H7 (cell line): ENCODE results near the gene COL7A1. TPM values are rescaled to one million over a fixed set of nuclear protein-coding genes. Genes with fewer than 3 reads are reported as not detected.
A peak's percentile ranks its signal among the peaks of the same experiment; 100 is the strongest.

Experiments
- DNase-seq: peaks from one replicate; pipeline ENCODE4 v3.0.0; 2012
- H3K27me3 ChIP-seq: 2 replicates; pipeline ENCODE4 v1.6.0; 2011; ENCODE audit warnings: mild to moderate bottlenecking, low read length; ENCODE audit not compliant: control insufficient read depth, insufficient read depth
- H3K36me3 ChIP-seq: replicated peaks from 2 replicates; pipeline ENCODE4 v1.5.1; 2011; ENCODE audit warnings: low read length; ENCODE audit not compliant: control insufficient read depth, insufficient read depth
- H3K4me3 ChIP-seq: 2 replicates; pipeline ENCODE4 v1.5.1; 2011; ENCODE audit warnings: low read depth, mild to moderate bottlenecking, control low read depth, low read length, moderate library complexity; ENCODE audit not compliant: insufficient read depth
- total RNA-seq: library from RNA; depleted of rRNA; stranded (reverse); fragments of >200 nt; shearing (Covaris generic); gene quantifications from 2 replicates; pipeline ENCODE4 v1.2.3, GENCODE V29; 2014

COL7A1 gene
- total RNA-seq, 1 experiment from 2014 or later: 19.4 TPM

GRCh38 chr3:48600711-48601621, 5.8 kb upstream of the COL7A1 start:
- no peak overlapping the region for H3K4me3 ChIP-seq
- no peaks in the 10 kb centered on the region for H3K27me3 ChIP-seq
- DNase-seq: no peak
- peaks cover 67% of the 10 kb centered on the region for H3K36me3 ChIP-seq

- peaks cover 4% of the 10 kb centered on the region for H3K27me3 ChIP-seq
- peaks cover 54% of the 10 kb centered on the region for H3K36me3 ChIP-seq
- H3K4me3 ChIP-seq: no peak overlapping the region
- no peak for DNase-seq
Observed at GRCh38 chr3:48599509-48600285, 4.6 kb upstream of the COL7A1 start.

- peaks cover 48% of the 10 kb centered on the region for H3K36me3 ChIP-seq
- no peak overlapping the region for H3K4me3 ChIP-seq
- no peak for DNase-seq
- peaks cover 7% of the 10 kb centered on the region for H3K27me3 ChIP-seq
Observed at GRCh38 chr3:48599077-48599501, 4.0 kb upstream of the COL7A1 start.

GRCh38 chr3:48598323-48599076, 3.4 kb upstream of the COL7A1 start:
- no peak overlapping the region for H3K4me3 ChIP-seq
- peaks cover 7% of the 10 kb centered on the region for H3K27me3 ChIP-seq
- H3K36me3 ChIP-seq: peaks cover 42% of the 10 kb centered on the region
- DNase-seq: no peak

- peaks cover 32% of the 10 kb centered on the region for H3K36me3 ChIP-seq
- DNase-seq: no peak
- H3K4me3 ChIP-seq: no peak overlapping the region
- H3K27me3 ChIP-seq: peaks cover 7% of the 10 kb centered on the region
Observed at GRCh38 chr3:48597408-48597800, 2.3 kb upstream of the COL7A1 start.

- DNase-seq: no peak
- Histone ChIP-seq H3K27me3 (peaks cover 7% of the 10 kb centered on the region), H3K36me3 (peaks cover 32% of the 10 kb centered on the region), H3K4me3 (no peak overlapping the region)
Observed at GRCh38 chr3:48596676-48597407, 1.7 kb upstream of the COL7A1 start.

- Histone ChIP-seq H3K36me3 (peaks cover 25% of the 10 kb centered on the region), H3K4me3 (no peak overlapping the region), H3K27me3 (peaks cover 7% of the 10 kb centered on the region)
- DNase-seq: no peak
Observed at GRCh38 chr3:48596157-48596556, 1.0 kb upstream of the COL7A1 start.

GRCh38 chr3:48595526-48596121, 495 bp upstream of the COL7A1 start:
- Histone ChIP-seq H3K36me3 (peaks cover 20% of the 10 kb centered on the region), H3K4me3 (no peak overlapping the region), H3K27me3 (peaks cover 7% of the 10 kb centered on the region)
- peak; percentile 91 for DNase-seq

- Histone ChIP-seq H3K36me3 (peaks cover 9% of the 10 kb centered on the region), H3K4me3 (peak overlapping the region; percentile 50), H3K27me3 (peaks cover 7% of the 10 kb centered on the region)
- DNase-seq: peak; percentile 80
Observed at GRCh38 chr3:48594417-48595049, 596 bp downstream of the COL7A1 start.

GRCh38 chr3:48593337-48593736, 1.8 kb downstream of the COL7A1 start:
- peaks cover 2% of the 10 kb centered on the region for H3K36me3 ChIP-seq
- H3K27me3 ChIP-seq: peaks cover 7% of the 10 kb centered on the region
- no peak for DNase-seq
- no peak overlapping the region for H3K4me3 ChIP-seq

- no peak for DNase-seq
- Histone ChIP-seq H3K36me3 (peaks cover 2% of the 10 kb centered on the region), H3K27me3 (peaks cover 7% of the 10 kb centered on the region), H3K4me3 (no peak overlapping the region)
Observed at GRCh38 chr3:48592519-48593087, 2.5 kb downstream of the COL7A1 start.

GRCh38 chr3:48591886-48592518, 3.1 kb downstream of the COL7A1 start:
- no peak for DNase-seq
- Histone ChIP-seq H3K4me3 (no peak overlapping the region), H3K36me3 (no peaks in the 10 kb centered on the region), H3K27me3 (peaks cover 7% of the 10 kb centered on the region)

- no peaks in the 10 kb centered on the region for H3K36me3 ChIP-seq
- H3K27me3 ChIP-seq: peaks cover 7% of the 10 kb centered on the region
- no peak for DNase-seq
- no peak overlapping the region for H3K4me3 ChIP-seq
Observed at GRCh38 chr3:48591436-48591835, 3.7 kb downstream of the COL7A1 start.
